ENCODE data around the gene SEZ6L.
A peak's percentile ranks its signal among the peaks of the same experiment; 100 is the strongest.

Gene SEZ6L

DNA sequence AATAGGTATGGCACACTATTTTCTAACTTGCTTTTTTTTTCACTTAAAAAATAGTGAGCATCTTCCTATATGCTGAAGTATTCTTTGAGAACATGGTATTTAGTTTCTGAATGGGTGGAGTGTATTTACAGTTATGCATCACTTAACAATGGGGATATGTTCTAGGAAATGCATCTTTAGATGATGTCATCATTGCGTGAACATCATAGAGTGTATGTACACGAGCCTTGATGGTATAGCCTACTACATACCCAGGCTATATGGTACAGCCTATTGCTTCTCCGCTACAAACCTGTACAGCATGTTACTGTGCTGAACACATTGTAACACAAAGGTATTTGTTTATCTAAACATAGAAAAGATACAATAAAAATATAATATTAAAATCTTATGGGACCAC, 135.5 kb downstream of the SEZ6L start:
- no peak for DNase-seq

DNA sequence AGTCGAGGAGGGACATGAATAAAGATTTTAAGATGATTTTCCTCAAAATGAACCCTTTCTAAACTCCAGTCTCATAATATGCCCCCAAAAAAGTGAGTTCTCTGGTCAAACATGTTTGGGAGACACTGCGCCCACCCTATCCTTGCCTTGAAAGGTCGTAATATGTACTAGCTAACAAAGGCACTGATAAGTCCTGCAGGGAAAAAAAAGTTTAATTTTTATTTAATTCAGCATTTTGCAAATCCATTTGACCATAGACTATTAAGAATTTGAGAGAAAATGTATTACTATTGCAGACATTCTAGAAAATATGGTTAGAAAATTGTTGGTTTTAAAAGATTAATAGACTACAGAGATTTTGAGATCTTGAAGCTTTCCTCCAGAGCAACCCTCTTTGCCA, 139.2 kb downstream of the SEZ6L start:
- no peak for DNase-seq

DNA sequence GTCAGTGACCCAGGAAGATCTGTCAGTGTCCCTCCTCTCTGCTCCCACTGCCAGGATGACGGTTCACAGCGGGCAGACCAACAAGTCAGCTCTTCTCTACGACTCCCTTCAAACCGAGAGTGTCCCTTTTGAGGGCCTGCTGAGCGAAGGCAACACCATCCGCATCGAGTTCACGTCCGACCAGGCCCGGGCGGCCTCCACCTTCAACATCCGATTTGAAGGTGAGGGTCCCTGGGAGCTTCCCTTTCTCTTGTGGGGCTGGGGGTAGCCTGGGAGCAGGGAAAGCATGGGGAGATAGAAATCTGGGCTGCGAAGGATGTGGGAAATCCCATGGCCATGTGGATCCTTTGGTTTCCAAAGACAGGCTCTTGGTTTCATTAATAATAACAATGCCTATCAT, 141.4 kb downstream of the SEZ6L start:
- DNase-seq, result no peak

DNA sequence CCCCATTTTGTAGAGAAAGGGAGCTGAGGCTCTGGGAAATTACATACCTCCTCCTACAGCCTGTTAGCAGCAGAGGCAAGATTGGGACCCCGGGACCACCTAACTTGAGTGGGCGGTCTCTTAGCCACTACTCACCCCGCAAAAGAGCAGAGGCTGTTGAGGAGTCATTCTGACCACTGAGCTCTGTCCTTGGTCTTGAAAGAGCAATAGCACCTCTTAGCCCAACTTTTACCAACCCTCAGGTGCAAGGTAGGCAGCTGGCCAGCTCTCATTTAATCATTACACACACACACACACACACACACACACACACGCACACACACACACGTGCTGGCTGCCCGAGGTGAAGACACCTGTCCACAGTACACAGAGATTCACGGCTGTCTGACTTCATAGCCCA, 144.0 kb downstream of the SEZ6L start:
- DNase-seq, result no peak

DNA sequence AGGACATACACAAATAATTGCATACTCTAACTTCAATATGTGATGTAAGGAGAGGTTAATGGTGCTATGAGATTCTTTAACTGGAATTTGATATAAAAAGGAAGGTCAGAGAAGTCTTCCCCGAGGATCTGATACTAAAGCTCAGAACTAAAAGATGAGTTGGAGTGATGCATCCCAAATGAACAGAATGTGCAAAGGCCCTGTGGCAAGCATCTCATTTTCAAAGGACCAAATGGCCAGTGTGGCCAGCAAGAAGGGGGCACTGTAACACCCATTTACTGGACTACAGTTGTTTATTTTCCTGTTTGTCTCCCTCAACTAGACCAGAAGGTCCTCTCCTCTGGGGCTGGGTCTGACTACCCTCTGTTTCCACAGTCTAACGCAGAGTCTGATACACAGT, 144.9 kb downstream of the SEZ6L start:
- DNase-seq, result no peak

DNA sequence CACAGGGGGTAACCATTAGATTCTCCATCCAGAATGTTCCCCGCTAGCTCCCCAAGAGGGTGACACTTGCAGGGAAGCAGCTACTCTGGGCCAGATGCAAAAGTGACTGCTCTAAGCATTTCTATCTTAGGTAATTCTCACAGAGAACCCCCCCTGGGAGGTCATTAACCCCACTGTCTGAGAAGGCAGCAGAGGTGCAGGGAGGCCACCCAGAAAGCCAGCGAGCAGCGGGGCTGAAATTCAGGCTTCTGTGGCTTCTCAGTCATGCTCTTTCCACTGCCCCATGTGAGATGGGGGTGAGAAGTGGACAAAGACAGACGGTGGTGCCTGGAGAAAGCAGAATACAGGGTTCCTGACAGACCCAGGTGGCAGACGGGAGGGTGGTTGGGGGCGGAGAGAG, 145.4 kb downstream of the SEZ6L start:
- DNase-seq, result no peak

DNA sequence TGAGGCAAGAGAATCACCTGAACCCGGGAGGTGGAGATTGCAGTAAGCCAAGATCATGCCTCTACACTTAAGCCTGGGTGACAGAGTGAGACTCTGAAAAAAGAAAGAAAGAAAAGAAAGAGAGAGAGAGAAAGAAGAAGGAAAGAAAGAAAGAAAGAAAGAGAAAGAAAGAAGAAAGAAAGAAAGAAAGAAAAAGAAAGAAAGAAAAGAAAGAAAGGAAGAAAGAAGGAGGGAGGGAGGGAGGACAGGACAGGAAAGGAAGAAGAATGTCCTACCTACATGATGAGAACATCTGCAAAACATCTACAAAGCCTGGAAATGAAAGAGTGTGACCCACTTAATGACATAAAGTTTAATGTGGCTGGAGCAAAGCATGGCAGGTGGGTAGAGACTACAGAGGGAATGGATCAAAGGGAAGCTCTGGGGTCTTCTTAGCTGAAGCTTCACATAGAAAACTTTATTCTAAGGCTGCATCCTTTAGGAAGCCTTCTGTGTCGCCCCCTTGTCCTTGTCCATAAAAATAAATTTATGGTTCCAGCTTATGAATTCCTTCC, 147.5 kb downstream of the SEZ6L start:
- no peak for DNase-seq

DNA sequence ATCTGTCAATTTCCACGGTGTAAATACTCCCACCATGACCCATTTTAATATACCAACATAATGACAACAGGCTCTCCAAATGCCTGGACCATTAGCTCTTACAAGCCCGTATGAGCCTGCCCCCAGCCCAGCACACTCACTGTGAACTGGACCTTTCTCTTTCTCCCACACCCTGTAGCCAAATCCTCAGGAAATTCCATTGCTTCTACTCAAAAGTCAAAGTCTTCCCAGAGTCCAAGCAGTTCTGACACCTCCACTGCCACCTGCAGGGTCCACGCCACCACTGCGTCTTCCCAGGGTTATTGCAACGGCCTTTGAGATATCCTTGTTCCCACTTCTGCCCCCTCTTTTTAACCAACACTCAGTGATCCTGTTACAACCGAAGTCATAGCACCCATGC, 149.7 kb downstream of the SEZ6L start:
- no peak for DNase-seq

DNA sequence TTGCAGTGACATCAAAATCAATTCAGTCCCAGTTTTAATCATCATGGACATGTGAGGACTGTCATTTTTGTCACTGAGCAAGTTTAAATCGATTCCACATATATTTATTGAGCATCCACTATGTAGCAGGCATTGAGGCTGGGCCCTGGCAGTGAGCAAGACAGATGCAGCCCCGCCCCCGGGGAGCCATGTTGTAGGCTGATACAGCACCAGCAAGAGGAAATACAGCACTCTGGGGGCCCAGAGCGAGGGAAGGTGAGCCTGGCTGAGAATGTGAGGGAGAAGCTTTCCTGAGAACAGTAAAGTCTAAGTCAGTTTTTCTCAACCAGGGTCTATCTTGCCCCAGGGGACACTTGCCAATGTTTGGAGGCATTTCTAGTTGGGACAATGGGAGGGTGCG, 151.2 kb downstream of the SEZ6L start:
- no peak for DNase-seq

DNA sequence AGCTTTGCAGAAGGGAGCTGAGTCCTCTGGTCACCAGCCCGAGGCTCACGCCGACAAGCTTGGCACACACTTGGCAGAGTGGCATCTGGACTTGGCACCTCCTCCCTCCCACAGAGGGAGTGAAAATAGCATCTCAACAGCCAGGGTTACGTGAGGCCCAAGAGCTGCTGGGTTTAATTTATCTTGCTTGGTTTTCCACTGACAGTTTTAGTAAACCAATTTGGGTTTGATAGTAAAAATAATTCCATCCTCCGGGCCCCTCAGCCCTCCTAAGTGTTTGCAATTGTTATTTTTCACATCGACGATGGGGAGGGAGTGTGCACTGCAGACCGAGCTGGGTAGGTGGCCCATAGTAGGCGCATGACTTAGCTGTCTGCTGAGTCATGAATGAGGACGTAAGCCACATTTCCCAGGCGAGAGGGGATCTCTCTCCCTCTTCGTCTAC, 152.2 kb downstream of the SEZ6L start:
- no peak for DNase-seq

DNA sequence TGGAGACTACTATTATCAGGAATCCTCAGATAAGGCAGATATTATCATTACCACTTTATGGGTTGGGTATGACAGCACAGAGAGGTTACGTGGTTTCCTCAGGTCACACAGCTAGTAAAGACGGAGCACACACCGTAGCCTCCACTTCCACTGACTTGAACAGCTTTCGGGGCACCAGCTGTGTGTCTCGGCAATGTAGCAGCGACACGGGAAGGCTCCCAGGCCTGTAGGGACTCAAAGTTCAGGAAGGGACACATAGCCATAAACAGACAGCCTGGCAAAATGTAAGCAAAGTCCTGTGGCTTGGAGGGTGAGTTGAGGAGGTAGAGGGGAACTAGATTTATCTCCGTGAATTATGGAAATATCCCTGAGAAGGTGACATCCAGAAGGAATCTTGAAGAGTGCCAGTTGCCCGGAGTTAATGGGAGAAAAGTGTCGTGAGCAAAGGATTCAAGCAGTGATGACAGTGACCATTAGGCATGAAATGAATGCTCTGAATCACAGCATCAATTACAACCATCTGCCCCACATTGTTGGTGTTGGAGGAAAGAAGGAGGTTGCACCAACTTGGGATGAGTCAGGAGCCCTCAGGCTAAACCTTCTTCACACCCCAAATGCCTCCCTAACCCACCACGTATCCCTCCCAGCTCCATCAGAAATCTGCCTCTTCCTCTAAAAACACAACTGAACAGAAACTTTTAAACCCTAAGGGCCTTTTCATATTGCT, 153.1 kb downstream of the SEZ6L start:
- peak; percentile 5 for DNase-seq

DNA sequence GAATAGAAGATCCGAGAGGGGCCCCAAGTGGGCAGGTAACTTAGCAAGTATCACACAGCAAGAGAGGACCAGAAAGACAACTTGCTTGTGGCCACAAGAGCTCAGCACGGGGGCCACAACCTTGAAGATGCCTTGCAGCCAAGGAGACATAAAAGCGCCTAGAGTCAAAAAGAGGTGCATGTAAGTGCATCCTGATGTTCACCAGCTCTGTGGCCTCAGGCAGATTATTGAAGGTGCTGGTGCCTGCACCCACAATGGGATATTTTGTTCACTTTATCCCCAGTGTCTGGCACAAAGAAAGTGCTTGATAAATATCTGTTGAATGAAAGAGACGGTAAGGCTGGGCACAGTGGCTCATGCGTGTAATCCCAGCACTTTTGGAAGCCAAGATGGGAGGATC, 153.8 kb downstream of the SEZ6L start:
- no peak for DNase-seq

DNA sequence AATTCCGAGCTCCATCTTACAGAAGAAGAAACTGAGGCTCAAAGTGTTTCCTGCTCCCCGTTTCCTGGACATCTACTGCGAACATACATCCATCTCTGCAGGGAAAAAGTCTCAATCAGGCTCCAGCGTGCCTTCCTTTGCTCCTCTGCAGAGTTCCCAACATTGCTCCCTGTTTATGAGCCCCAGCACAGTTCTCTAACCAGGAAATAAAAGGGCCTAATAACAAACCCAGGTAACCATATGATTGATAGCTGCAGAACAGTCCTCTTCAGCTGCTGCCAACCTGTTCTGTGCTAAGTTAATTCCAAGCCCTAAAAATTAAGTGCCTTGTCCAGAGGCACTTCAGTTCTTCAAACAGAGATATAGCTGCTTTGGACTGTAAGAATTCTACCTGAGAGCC, 154.9 kb downstream of the SEZ6L start:
- DNase-seq, result no peak

DNA sequence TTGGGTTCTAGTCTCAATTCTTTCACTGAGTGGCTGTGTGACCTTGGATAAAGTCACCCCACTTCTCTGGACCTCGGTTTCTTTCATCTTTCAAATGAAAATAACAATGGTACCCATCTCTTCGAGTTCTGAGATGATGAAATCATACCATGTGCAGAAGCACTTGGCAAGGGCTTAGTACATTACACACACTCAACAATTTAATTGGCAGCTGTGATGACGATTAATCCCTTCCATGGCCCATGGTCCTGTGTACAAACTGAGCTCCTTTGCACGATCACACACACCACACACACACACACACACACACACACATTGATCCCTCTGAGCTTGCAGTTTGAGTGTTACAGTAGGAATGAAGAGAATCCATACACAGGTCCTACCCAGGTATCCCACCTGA, 156.4 kb downstream of the SEZ6L start:
- DNase-seq, result no peak

DNA sequence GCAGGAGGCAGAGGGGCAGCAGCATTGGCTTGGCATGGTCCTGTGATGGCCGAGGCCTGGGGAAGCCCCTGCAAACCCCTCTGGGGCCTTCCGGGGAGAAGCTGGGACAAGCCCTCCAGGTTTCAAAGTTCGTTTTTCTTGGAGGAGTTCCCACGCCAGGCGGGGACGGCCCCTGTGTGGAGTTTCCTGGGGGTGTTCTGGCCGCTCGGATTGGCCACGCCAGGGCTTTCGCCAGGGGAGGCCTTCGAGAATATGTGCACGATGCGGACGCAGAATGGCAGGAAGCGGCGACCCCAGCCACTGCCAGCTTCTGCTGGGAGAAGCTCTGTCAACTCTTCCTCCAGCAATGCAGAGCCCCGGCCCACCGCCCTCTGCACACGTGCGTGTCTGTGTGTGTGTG, 157.5 kb downstream of the SEZ6L start:
- no peak for DNase-seq

DNA sequence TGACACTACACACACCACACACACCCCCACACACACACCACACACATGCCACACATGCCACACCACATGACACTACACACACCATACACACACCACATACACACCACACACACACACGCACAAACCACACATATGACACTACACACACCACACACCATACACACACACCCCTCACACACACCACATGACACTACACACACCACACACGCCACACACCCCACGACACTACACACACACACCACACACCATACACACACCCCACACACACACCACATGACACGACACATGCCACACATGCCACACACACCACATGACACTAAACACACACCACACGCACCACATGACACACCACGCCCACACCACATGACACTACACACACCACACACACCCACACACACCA, 158.0 kb downstream of the SEZ6L start:
- no peak for DNase-seq

DNA sequence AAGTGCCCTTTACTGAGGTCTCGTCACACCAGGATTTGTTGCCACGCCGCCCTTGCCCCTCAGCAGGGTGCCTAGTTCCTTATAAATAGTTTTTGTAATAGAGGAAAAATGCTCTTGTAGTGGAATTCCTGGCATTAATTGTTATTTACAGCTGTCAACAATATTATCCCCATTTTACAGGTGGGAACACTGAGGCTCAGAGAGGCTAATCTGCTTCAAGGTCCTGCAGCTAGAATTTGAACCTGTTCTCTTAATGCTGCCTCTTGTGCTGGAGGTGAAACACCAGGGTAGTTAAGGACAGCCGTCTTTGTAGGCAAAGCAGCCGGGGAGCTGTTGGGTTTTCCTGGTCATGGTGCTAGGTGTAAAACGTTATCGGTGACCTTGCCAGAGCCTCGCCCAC, 159.0 kb downstream of the SEZ6L start:
- no peak for DNase-seq

DNA sequence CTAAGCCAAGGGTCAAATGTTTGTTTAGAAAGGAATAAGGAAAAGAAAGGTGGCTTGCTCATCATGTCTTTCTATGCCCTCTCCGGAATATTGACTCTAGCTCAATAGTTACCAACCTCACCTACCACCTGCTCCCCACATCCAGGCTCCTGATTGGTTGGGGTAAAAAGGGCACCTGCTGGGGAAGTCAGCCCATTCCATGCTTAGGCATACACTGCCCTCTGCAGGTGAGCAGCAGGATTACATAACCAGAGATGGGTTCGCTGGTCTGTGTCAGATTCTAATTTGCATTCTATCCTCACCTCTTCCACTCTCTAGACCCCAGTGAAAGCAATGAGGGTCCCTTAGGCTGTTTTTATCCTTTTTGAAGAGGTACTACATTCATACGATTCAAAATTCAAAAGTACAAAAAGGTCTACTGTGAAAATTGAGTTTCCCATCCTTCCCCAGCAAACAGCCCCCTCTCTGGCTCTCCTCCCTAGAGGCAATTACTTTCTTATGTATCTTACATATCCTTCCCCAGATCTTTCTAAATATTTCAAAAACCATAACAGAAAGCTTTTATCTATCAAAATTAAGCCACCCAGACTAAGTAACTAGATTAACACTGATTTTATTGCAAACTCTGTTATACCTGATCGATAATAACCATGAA, 161.8 kb downstream of the SEZ6L start:
- no peak for DNase-seq

DNA sequence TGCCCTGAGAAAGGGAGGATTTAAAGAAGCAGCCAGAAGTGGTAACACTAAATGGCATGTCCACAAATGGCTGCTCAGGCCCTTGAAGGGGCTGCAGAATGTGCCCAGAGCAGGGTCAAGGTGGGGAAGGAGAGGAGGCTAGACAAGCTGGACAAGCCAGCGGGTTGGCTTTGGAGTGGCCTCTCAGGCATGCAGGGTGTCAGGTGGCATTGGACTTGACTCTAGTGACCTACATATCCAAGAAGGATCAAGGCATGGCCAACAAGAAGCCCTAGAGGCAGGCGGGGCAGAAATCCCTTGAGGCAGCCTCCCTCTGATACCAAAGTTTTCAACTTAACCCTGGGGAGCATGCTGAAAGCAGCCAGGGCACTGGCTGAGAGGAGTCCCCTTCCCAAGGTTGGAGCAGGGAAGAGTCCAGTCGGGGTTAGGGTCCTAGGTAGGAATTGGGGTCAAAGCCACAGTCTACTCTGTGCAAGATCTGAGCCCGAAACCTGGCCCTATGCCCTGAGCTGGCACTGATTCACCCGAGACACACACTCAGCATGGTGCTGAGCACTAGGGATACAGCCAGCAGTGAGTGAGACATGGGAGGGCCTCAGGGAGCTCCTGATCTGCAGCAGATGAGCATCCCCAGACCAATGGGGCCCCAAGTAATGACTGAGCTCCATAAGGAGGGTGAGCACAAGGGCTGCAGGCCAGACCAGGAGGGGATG, 164.0 kb downstream of the SEZ6L start:
- no peak for DNase-seq

DNA sequence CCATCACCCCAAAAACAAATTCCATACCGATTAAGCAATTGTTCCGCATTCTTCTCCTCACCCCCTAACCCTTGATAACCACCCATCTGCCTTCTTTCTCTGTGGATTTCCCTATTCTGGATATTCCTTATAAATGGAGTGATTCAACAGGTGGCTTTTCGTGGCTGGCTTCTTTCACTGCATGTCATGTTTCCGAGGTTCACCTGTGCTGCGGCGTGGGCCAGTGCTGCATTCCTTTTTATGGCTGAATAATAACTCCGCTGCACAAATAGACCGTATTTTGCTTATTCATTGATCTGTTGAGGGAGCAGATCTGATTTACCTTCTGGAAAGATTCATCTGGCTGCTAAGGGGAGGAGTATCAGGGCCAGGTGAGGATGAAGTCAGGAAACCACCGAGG, 165.0 kb downstream of the SEZ6L start:
- DNase-seq, result no peak

DNA sequence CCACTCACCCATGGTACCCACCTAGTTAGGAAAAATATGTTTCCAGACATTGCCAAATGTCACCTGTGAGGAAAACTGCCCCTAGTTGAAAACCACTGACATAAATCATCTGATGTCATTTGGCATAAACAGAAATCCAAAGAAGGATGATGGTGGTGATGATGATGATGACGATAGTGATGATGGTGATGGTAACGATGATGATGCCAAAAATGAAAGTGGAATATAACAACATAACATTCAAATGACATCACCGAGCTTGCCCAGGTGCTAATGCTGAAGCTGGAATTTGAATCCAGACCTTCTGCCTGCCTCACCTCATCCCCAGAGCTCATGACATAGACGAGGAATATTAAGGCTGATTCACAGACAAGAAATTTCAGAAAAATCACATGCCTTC, 167.5 kb downstream of the SEZ6L start:
- DNase-seq, result no peak

DNA sequence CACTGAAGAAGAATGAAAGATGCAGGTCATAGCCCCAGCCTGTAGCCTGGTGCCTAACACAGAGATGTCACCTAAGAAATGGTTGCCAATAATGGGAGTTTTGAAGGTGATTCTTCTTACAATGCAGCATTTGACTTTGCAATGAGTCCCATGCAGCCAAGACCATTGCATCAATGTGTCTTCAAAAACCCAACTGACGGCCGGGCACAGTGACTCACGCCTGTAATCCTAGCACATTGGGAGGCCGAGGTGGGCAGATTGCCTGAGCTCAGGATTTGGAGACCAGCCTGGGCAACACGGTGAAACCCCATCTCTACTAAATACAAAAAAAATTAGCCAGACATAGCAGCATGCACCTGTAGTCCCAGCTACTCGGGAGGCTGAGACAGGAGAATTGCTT, 170.5 kb downstream of the SEZ6L start:
- no peak for DNase-seq

DNA sequence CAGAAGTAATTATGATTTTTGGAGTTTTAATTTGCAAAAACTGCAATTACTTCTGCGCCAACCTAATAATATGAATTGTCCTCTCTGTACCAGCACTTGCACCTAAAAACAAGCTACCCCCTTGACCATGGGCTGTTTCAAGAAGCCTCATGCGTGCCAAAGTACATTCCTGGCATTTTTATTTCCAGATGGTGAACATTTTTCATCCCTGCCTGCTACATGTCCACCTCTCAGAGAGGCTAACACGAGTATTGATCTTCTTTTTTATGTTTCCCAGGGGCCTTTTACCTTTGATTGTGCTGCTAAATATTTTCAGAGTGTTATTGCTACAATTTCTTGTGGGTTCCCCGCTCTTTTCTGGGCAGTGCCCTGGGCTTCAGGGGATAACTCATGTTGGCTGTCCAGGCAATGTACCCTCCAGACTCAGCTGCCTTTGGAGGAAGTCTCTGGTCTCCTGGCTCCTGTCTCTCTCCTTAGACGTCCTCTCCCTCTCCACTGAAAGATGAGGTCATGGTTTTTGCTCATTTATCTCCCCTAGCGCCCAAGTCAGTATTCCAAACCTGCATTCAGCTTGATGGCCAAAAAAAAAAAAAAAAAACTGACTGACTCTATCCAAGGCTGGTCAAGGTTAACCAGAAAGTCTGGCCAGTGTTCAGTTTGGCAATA, 173.6 kb downstream of the SEZ6L start:
- no peak for DNase-seq

All from T1000 (cell line).